ENCODE data around the gene SDHC.
"Not testable (repeated sequence)": the region's sequence is repeated elsewhere in the genome, so short reads cannot be mapped to it uniquely, and the experiment has no call there.

SDHC gene

DNA sequence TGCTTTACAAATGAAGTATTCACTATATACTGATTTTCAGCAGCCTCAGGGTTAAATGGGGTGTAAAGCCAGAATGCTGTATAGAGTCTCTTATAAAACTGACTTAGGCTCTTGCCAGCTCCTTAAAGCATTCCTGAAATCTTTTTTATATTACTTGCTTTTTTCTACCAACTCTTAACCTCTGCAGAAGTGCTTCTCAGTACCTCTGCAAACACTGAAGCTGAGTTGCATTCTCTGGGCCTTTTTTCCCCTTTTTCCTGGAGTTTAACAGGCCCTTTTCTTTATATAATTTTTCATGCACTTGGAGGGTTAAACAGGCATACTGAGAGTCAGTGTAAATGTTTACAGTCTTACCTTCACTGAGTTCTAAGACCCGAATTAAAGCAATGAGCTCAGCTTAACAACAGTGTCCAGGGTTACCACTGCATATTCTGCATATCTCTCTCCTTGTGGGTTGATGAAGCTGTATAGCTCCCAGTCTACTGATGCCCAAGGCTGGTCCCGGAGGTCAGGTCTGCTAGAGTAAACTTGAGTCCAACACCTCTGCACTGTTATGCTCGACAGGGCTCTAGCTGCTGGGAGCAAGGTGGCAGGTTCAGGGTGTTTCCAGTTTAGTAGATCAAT lies 94.4 kb downstream of the SDHC start:
- TF ChIP-seq, protein P1, sequence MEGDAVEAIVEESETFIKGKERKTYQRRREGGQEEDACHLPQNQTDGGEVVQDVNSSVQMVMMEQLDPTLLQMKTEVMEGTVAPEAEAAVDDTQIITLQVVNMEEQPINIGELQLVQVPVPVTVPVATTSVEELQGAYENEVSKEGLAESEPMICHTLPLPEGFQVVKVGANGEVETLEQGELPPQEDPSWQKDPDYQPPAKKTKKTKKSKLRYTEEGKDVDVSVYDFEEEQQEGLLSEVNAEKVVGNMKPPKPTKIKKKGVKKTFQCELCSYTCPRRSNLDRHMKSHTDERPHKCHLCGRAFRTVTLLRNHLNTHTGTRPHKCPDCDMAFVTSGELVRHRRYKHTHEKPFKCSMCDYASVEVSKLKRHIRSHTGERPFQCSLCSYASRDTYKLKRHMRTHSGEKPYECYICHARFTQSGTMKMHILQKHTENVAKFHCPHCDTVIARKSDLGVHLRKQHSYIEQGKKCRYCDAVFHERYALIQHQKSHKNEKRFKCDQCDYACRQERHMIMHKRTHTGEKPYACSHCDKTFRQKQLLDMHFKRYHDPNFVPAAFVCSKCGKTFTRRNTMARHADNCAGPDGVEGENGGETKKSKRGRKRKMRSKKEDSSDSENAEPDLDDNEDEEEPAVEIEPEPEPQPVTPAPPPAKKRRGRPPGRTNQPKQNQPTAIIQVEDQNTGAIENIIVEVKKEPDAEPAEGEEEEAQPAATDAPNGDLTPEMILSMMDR (IDR thresholded peaks at IDR 0.05; ENCODE audit: insufficient read depth, low read depth, low read length, missing control alignments) = no peak
- DNase-seq (ENCODE audit: low read depth) = no peak

GRCh38 chr1:161409848-161410635 lies 95.9 kb downstream of the SDHC start:
- DNase-seq (ENCODE audit: low read depth); H3K4me3 ChIP-seq (ENCODE audit: low read length): not testable (repeated sequence)

More for the DNA sequence above, 94.4 kb downstream of the SDHC start:
- H3K4me3 ChIP-seq (ENCODE audit: low read length) = no peak overlapping the region

- not testable (repeated sequence) for DNase-seq (ENCODE audit: low read depth); H3K4me3 ChIP-seq (ENCODE audit: low read length)
These were observed 96.4 kb downstream of the SDHC start for GRCh38 chr1:161410636-161410970.
